ENCODE data around the gene ATXN10.

ATXN10 gene

DNA sequence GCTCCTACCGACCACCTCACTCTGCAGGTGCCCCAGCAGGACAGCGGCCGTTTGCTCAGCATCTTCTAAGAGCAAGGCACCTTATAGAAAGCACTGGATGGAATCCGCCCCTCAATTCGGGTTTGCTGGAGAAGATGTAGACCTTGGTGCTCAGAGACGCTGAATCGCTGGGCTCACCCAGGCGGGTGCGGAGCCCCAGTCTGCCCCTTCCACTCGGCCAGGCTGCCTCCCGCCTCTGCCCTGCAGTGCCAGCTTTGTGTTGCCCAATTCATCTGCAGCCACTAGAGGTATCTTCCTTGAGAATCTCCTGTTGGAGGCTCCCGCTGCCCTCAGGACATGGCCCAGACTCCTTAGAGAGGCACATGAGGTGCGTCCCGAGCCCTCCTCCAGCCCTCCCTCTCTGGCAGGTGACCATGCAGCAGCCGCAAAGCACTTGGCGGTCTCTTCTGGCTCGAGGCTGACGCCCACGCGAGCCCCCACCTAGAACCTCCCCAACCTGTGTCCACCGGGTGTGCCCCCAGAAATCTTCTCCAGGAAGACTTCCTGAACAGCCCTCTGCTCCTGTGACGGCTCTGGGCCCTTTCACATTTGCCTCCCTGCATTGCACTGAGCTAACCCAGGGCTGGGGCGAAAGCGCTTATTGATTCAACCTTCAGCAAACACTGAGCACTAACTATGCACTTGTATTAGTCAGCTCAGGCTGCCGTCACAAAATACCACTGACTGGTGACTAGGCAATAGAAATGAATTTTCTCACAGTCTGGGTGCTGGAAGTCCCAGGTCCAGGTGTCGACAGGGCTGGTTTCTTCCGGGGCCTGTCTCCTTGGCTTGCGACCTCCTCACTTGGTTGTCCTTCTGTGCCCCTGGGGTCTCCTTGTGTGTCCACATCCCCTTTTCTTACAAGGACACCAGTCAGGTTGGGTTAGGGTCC lies 187.9 kb downstream of the ATXN10 start:
- Histone ChIP-seq H3K79me2 (ENCODE audit: low read length) (no peaks in the 10 kb centered on the region), H3K4me2 (ENCODE audit: low read length) (no peak overlapping the region), H3K4me3 (ENCODE audit: low read length) (no peak overlapping the region), H3K27ac (ENCODE audit: low read length) (no peak overlapping the region), H3K9ac (ENCODE audit: low read length) (no peak overlapping the region), H3K9me3 (ENCODE audit: insufficient read depth, low read length) (no peaks in the 10 kb centered on the region), H4K20me1 (ENCODE audit: insufficient read depth, low read length) (no peaks in the 10 kb centered on the region), H3K36me3 (replicated peaks; ENCODE audit: low read depth, low read length) (peaks cover 5% of the 10 kb centered on the region), H3K27me3 (ENCODE audit: low read depth, low read length) (no peaks in the 10 kb centered on the region), H2AFZ (ENCODE audit: low read depth, low read length) (no peak overlapping the region), H3K4me1 (ENCODE audit: low read length) (no peaks in the 10 kb centered on the region)
- TF ChIP-seq, protein P1, sequence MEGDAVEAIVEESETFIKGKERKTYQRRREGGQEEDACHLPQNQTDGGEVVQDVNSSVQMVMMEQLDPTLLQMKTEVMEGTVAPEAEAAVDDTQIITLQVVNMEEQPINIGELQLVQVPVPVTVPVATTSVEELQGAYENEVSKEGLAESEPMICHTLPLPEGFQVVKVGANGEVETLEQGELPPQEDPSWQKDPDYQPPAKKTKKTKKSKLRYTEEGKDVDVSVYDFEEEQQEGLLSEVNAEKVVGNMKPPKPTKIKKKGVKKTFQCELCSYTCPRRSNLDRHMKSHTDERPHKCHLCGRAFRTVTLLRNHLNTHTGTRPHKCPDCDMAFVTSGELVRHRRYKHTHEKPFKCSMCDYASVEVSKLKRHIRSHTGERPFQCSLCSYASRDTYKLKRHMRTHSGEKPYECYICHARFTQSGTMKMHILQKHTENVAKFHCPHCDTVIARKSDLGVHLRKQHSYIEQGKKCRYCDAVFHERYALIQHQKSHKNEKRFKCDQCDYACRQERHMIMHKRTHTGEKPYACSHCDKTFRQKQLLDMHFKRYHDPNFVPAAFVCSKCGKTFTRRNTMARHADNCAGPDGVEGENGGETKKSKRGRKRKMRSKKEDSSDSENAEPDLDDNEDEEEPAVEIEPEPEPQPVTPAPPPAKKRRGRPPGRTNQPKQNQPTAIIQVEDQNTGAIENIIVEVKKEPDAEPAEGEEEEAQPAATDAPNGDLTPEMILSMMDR (IDR thresholded peaks at IDR 0.05; ENCODE audit: low read depth, low read length), result no peak
- no peak for TF ChIP-seq EZH2phosphoT487 (IDR thresholded peaks at IDR 0.05; ENCODE audit: low read depth)

DNA sequence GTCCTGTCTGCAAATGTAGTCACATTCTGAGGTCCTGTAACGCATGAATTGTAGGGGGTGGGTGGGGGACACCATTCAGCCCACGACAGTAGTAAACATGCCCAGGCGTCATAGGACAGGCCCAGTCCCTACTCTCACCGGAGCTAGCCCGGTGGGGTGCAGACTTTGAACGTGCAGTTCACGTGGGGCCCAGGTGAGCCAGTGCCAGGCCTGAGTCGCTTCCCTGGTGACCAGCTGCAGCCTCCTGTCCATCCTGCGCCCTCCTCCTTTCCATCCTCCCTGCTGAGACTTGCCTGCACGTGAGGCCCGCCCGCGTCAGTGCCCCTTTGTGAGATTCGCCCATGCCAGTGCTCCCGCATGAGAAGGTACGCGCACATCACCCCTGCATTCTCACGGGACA lies 188.6 kb downstream of the ATXN10 start:
- H3K79me2 ChIP-seq (ENCODE audit: low read length), result no peaks in the 10 kb centered on the region
- no peaks in the 10 kb centered on the region for H4K20me1 ChIP-seq (ENCODE audit: insufficient read depth, low read length)
- TF ChIP-seq EZH2phosphoT487 (IDR thresholded peaks at IDR 0.05; ENCODE audit: low read depth), result no peak
- TF ChIP-seq, protein P1 (IDR thresholded peaks at IDR 0.05; ENCODE audit: low read depth, low read length), result no peak
- H2AFZ ChIP-seq (ENCODE audit: low read depth, low read length), result no peak overlapping the region
- H3K27ac ChIP-seq (ENCODE audit: low read length), result no peak overlapping the region
- H3K36me3 ChIP-seq (replicated peaks; ENCODE audit: low read depth, low read length), result peaks cover 4% of the 10 kb centered on the region
- no peaks in the 10 kb centered on the region for H3K27me3 ChIP-seq (ENCODE audit: low read depth, low read length)
- H3K9ac ChIP-seq (ENCODE audit: low read length), result no peak overlapping the region
- H3K4me1 ChIP-seq (ENCODE audit: low read length), result no peaks in the 10 kb centered on the region
- H3K4me2 ChIP-seq (ENCODE audit: low read length), result no peak overlapping the region
- no peak overlapping the region for H3K4me3 ChIP-seq (ENCODE audit: low read length)
- no peaks in the 10 kb centered on the region for H3K9me3 ChIP-seq (ENCODE audit: insufficient read depth, low read length)

DNA sequence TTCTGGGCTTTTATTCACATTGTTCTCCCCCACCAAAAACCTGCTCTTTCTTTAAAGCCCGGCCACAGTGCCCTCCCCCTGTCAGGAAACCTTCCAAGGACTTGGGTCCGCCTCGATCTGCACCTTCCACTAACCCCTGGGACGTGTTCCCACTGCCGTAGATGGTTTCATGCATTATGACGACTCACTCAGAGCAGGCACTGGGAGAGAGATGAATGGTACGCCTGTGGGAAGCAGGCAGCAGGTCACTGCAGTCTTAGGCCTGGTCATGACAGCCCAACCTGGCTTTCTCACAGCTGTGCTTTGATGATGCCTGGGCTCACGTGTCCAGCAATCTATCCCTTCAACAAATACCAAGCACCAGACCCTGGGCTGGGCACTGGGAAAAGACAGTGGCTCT lies 189.6 kb downstream of the ATXN10 start:
- H3K79me2 ChIP-seq (ENCODE audit: low read length), result no peaks in the 10 kb centered on the region
- H4K20me1 ChIP-seq (ENCODE audit: insufficient read depth, low read length), result no peaks in the 10 kb centered on the region
- no peaks in the 10 kb centered on the region for H3K4me1 ChIP-seq (ENCODE audit: low read length)
- H3K27ac ChIP-seq (ENCODE audit: low read length), result no peak overlapping the region
- no peak overlapping the region for H2AFZ ChIP-seq (ENCODE audit: low read depth, low read length)
- no peaks in the 10 kb centered on the region for H3K36me3 ChIP-seq (replicated peaks; ENCODE audit: low read depth, low read length)
- H3K27me3 ChIP-seq (ENCODE audit: low read depth, low read length), result no peaks in the 10 kb centered on the region
- H3K4me2 ChIP-seq (ENCODE audit: low read length), result no peak overlapping the region
- H3K4me3 ChIP-seq (ENCODE audit: low read length), result no peak overlapping the region
- H3K9me3 ChIP-seq (ENCODE audit: insufficient read depth, low read length), result no peaks in the 10 kb centered on the region
- TF ChIP-seq, protein P1 (IDR thresholded peaks at IDR 0.05; ENCODE audit: low read depth, low read length), result no peak
- no peak for TF ChIP-seq EZH2phosphoT487 (IDR thresholded peaks at IDR 0.05; ENCODE audit: low read depth)
- H3K9ac ChIP-seq (ENCODE audit: low read length), result no peak overlapping the region

DNA sequence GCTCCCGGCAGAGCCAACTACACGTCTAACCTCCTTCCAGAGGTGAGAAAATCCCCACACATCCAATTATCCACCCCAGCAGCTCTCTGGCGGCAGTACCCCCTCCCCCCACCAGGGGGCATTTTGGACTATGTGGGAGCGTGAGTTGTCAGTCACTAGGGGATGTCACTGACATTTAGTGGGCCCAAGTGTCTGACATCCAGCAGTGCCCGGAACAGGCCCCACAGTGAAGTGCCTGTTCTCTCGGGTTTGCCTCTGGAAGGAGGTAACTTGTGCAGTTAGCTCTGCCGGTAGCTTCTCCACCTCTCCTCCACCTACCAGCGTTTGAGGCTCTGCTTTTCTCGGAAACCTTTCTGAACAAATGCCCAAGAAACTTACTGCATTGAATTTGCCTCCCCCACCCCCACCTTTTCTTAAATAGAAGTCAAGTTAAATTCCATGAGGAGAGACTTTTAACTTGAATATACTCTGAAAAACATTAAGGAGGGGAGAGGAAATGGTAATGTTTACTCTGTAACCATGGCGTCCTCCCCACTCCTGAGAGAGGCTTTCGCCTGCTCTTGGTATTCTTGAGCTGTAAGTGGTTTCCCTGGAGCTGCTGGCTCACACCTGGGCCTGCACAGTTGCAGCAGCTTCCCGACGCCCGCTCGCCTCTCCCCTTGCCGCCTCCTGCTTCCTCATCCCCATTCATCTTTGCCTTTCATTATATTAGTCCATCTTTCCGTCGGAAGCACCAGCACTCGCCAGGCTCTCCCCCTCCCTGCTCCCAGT lies 192.5 kb downstream of the ATXN10 start:
- H3K27me3 ChIP-seq (ENCODE audit: low read depth, low read length), result no peaks in the 10 kb centered on the region
- no peaks in the 10 kb centered on the region for H3K79me2 ChIP-seq (ENCODE audit: low read length)
- H4K20me1 ChIP-seq (ENCODE audit: insufficient read depth, low read length), result no peaks in the 10 kb centered on the region
- no peaks in the 10 kb centered on the region for H3K36me3 ChIP-seq (replicated peaks; ENCODE audit: low read depth, low read length)
- H3K4me2 ChIP-seq (ENCODE audit: low read length), result no peak overlapping the region
- no peaks in the 10 kb centered on the region for H3K4me1 ChIP-seq (ENCODE audit: low read length)
- H3K9me3 ChIP-seq (ENCODE audit: insufficient read depth, low read length), result no peaks in the 10 kb centered on the region
- H3K27ac ChIP-seq (ENCODE audit: low read length), result no peak overlapping the region
- TF ChIP-seq, protein P1 (IDR thresholded peaks at IDR 0.05; ENCODE audit: low read depth, low read length), result peak; percentile 96
- no peak for TF ChIP-seq EZH2phosphoT487 (IDR thresholded peaks at IDR 0.05; ENCODE audit: low read depth)
- no peak overlapping the region for H2AFZ ChIP-seq (ENCODE audit: low read depth, low read length)
- H3K4me3 ChIP-seq (ENCODE audit: low read length), result no peak overlapping the region
- H3K9ac ChIP-seq (ENCODE audit: low read length), result no peak overlapping the region

Measured in OCI-LY3 (cell line).